ENCODE results near the gene DNAL4. TPM values are rescaled to one million over a fixed set of nuclear protein-coding genes. Genes with fewer than 3 reads are reported as not detected.

The DNAL4 gene
- total and polyA plus RNA-seq, 3 donors from 2014 or later = 54.4 to 107 (median 76.8) TPM

GRCh38 chr22:38786631-38787030 lies 7.3 kb downstream of the DNAL4 start:
- DNase-seq = peak; percentile 56
- no peaks in the 10 kb centered on the region for H3K36me3 ChIP-seq (ENCODE audit: low read depth, missing control alignments)
- H3K27ac ChIP-seq = peak overlapping the region; percentile 52 to 77
- 39 to 56% methylated on average over 3 of the region's 3 CpGs for WGBS, 2 donors
- H3K27me3 ChIP-seq = no peaks in the 10 kb centered on the region
- no peak overlapping the region for H3K4me3 ChIP-seq
- H3K4me1 ChIP-seq = peaks cover 39% of the 10 kb centered on the region
- no peaks in the 10 kb centered on the region for H3K9me3 ChIP-seq
- TF ChIP-seq CTCF (IDR thresholded peaks at IDR 0.05) (peak in 1 of 3 experiments; percentile 4), POLR2A (IDR thresholded peaks at IDR 0.05) (no peak)
- intact Hi-C loops (cut with DNase I; ENCODE audit: low total_unique reads) = no loop called here

- DNase-seq = no peak
- Histone ChIP-seq H3K27ac (peak overlapping the region in 1 of 2 donors; percentile 77), H3K9me3 (no peaks in the 10 kb centered on the region), H3K27me3 (no peaks in the 10 kb centered on the region), H3K4me1 (peaks cover 39% of the 10 kb centered on the region), H3K4me3 (no peak overlapping the region), H3K36me3 (ENCODE audit: low read depth, missing control alignments) (no peaks in the 10 kb centered on the region)
- intact Hi-C loops (cut with DNase I; ENCODE audit: low total_unique reads) = no loop called here
- TF ChIP-seq POLR2A (IDR thresholded peaks at IDR 0.05) (no peak), CTCF (IDR thresholded peaks at IDR 0.05) (no peak)
- WGBS, 2 donors = 76 to 98% methylated on average over 5 of the region's 5 CpGs
These were observed 9.1 kb downstream of the DNAL4 start for GRCh38 chr22:38784856-38785255.

GRCh38 chr22:38784035-38784434 lies 9.9 kb downstream of the DNAL4 start:
- Histone ChIP-seq H3K9me3 (no peaks in the 10 kb centered on the region), H3K27me3 (no peaks in the 10 kb centered on the region), H3K4me1 (peaks cover 37% of the 10 kb centered on the region), H3K4me3 (no peak overlapping the region), H3K27ac (no peak overlapping the region), H3K36me3 (ENCODE audit: low read depth, missing control alignments) (no peaks in the 10 kb centered on the region)
- WGBS, 2 donors = 93 to 95% methylated on average over 15 of the region's 15 CpGs
- no peak for DNase-seq
- TF ChIP-seq CTCF (IDR thresholded peaks at IDR 0.05) (no peak), POLR2A (IDR thresholded peaks at IDR 0.05) (no peak)
- intact Hi-C loops (cut with DNase I; ENCODE audit: low total_unique reads) = no loop called here

GRCh38 chr22:38783095-38783615 lies 10.8 kb downstream of the DNAL4 start:
- H3K4me3 ChIP-seq = no peak overlapping the region
- WGBS, 2 donors = 57 to 58% methylated on average over 13 to 14 of the region's 14 CpGs
- no peak for DNase-seq
- H3K4me1 ChIP-seq = peaks cover 31% of the 10 kb centered on the region
- no peaks in the 10 kb centered on the region for H3K36me3 ChIP-seq (ENCODE audit: low read depth, missing control alignments)
- H3K9me3 ChIP-seq = no peaks in the 10 kb centered on the region
- TF ChIP-seq POLR2A (IDR thresholded peaks at IDR 0.05) (no peak), CTCF (IDR thresholded peaks at IDR 0.05) (no peak)
- H3K27ac ChIP-seq = no peak overlapping the region
- intact Hi-C loops (cut with DNase I; ENCODE audit: low total_unique reads) = no loop called here
- H3K27me3 ChIP-seq = no peaks in the 10 kb centered on the region

GRCh38 chr22:38782402-38783094 lies 11.4 kb downstream of the DNAL4 start:
- no peaks in the 10 kb centered on the region for H3K36me3 ChIP-seq (ENCODE audit: low read depth, missing control alignments)

More at GRCh38 chr22:38782402-38783094, 11.4 kb downstream of the DNAL4 start:
- no peak for DNase-seq
- TF ChIP-seq POLR2A (IDR thresholded peaks at IDR 0.05) (no peak), CTCF (IDR thresholded peaks at IDR 0.05) (no peak)
- H3K9me3 ChIP-seq = no peaks in the 10 kb centered on the region
- 66 to 78% methylated on average over 11 to 13 of the region's 13 CpGs for whole genome bisulfite sequencing, 2 donors
- H3K4me3 ChIP-seq = no peak overlapping the region
- no peak overlapping the region for H3K27ac ChIP-seq
- no peaks in the 10 kb centered on the region for H3K27me3 ChIP-seq
- H3K4me1 ChIP-seq = peaks cover 25% of the 10 kb centered on the region
- intact Hi-C loops (cut with DNase I; ENCODE audit: low total_unique reads) = no loop called here
